Esophagus squamous epithelium (tissue), 4 donors: Measurements from ENCODE around the gene PLOD1.

Experiments used
- POLR2A ChIP-seq, 4 donors: fragments of 450-650 bp; IDR thresholded peaks; one replicate each; pipeline ENCODE4 v1.6.1; 2017; ENCODE audit warnings: antibody characterized with exemption in 4 of 4, mild to moderate bottlenecking in 4 of 4, moderate library complexity in 3 of 4
- TF ChIP-seq, protein P1 (sequence below), 6 experiments: fragments of 450-650 bp in 4 of 6; fragments of 200-600 bp in 2 of 6; sonication (generic) in 2 of 6; IDR thresholded peaks; one replicate each; pipeline ENCODE4 v1.5.1; 2016 to 2019; ENCODE audit warnings: antibody characterized with exemption in 6 of 6, mild to moderate bottlenecking in 4 of 6, moderate library complexity in 4 of 6

DNA sequence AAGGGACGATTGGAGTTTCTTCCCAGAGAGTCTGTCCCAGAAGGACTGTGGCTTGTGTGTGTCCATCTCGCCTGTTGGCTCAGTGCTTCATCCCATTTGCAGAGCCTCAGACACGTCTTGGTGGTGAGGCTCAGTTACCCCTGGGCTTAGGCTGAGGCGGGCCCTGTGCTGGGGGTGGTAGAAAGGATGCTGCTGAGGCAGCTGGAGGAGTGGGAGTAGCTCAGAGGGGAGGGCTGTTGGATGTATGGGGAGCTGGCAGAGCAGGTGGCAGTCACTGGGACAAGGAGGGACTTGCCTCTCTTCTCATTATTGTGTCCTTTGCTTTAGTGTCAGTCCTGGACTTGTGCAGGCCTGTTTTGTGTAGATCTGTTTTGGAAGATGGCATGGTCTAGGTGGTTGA lies 77.5 kb downstream of the PLOD1 start:
- no peak for TF ChIP-seq POLR2A (IDR thresholded peaks at IDR 0.05)
- TF ChIP-seq, protein P1, sequence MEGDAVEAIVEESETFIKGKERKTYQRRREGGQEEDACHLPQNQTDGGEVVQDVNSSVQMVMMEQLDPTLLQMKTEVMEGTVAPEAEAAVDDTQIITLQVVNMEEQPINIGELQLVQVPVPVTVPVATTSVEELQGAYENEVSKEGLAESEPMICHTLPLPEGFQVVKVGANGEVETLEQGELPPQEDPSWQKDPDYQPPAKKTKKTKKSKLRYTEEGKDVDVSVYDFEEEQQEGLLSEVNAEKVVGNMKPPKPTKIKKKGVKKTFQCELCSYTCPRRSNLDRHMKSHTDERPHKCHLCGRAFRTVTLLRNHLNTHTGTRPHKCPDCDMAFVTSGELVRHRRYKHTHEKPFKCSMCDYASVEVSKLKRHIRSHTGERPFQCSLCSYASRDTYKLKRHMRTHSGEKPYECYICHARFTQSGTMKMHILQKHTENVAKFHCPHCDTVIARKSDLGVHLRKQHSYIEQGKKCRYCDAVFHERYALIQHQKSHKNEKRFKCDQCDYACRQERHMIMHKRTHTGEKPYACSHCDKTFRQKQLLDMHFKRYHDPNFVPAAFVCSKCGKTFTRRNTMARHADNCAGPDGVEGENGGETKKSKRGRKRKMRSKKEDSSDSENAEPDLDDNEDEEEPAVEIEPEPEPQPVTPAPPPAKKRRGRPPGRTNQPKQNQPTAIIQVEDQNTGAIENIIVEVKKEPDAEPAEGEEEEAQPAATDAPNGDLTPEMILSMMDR (IDR thresholded peaks at IDR 0.05) = no peak
